Measurements from ENCODE around the gene RRP1B. TPM values are rescaled to one million over a fixed set of nuclear protein-coding genes. Genes with fewer than 3 reads are reported as not detected.

Gene RRP1B
- total and polyA plus RNA-seq, 2 donors (not counting 1 experiment from before 2014, with no cell fraction given) = 6.0 to 22.4 TPM

- ChIA-PET CTCF (no interaction called here), POLR2A (no interaction called here)
- WGBS (ENCODE audit: insufficient coverage) = 86% methylated on average over 10 of the region's 13 CpGs
- no peak overlapping the region for H3K4me3 Mint-ChIP-seq
- peaks cover 6% of the 10 kb centered on the region for H3K27me3 Mint-ChIP-seq
- DNase-seq (no peak), ATAC-seq (ENCODE audit: low read depth) (no peak)
- Histone ChIP-seq H2AFZ (ENCODE audit: insufficient read depth, low read depth, low read length, poor library complexity, severe bottlenecking) (no peak overlapping the region), H3K36me3 (replicated peaks in 1 of 2; ENCODE audit: control extremely low read depth in 1 of 2, control insufficient read depth in 1 of 2, extremely low read depth in 1 of 2, insufficient read depth in 2 of 2, low read length in 1 of 2) (peaks cover 2 to 8% of the 10 kb centered on the region in 2 experiments), H3K9me3 (ENCODE audit: control extremely low read depth in 1 of 3, control insufficient read depth in 2 of 3, insufficient read depth in 1 of 3, low read length in 2 of 3) (no peaks in the 10 kb centered on the region), H3K4me2 (replicated peaks; ENCODE audit: low read depth, low read length, poor library complexity, severe bottlenecking) (no peak overlapping the region), H3K79me2 (ENCODE audit: control insufficient read depth, insufficient read depth, low read length) (no peaks in the 10 kb centered on the region), H3K4me1 (ENCODE audit: control insufficient read depth in 2 of 2, insufficient read depth in 2 of 2, low read length in 2 of 2) (peaks cover 7 to 12% of the 10 kb centered on the region in 2 donors), H3K27me3 (replicated peaks in 1 of 4; ENCODE audit: control extremely low read depth in 1 of 4, control insufficient read depth in 3 of 4, insufficient read depth in 4 of 4, low read length in 3 of 4) (peaks cover 0 to 11% (median 2%) of the 10 kb centered on the region in 4 experiments), H3K4me3 (ENCODE audit: control extremely low read depth in 1 of 5, extremely low read depth in 1 of 5, insufficient read depth in 1 of 5, low read depth in 2 of 5, low read length in 4 of 5) (no peak overlapping the region), H3K9ac (ENCODE audit: low read length) (no peak overlapping the region), H3K27ac (ENCODE audit: low read length in 2 of 2) (no peak overlapping the region), H4K20me1 (ENCODE audit: control insufficient read depth, insufficient read depth, low read length, poor library complexity, severe bottlenecking) (no peaks in the 10 kb centered on the region)
- H3K9me3 Mint-ChIP-seq (ENCODE audit: insufficient read depth) = no peaks in the 10 kb centered on the region
- no peak overlapping the region for H3K27ac Mint-ChIP-seq
- intact Hi-C loops (cut with micrococcal nuclease) = no loop called here
- TF ChIP-seq CTCF (IDR thresholded peaks at IDR 0.05) (no peak), EZH2 (IDR thresholded peaks at IDR 0.05; ENCODE audit: borderline replicate concordance, insufficient read depth, low read depth, low read length, poor library complexity, severe bottlenecking) (no peak)
- peaks cover 8% of the 10 kb centered on the region for H3K4me1 Mint-ChIP-seq
Measured at GRCh38 chr21:43699933-43700599, 40.7 kb downstream of the RRP1B start.

All from B cell (primary cell).